ENCODE data around the gene LCNL1. TPM values are rescaled to one million over a fixed set of nuclear protein-coding genes. Genes with fewer than 3 reads are reported as not detected.
"Not testable (repeated sequence)": the region's sequence is repeated elsewhere in the genome, so short reads cannot be mapped to it uniquely, and the experiment has no call there.

The LCNL1 gene
- polyA plus RNA-seq, 1 donor: 0.09 TPM

GRCh38 chr9:137028263-137029057 is 45.7 kb downstream of the LCNL1 start:
- no peaks in the 10 kb centered on the region for H3K27me3 ChIP-seq (ENCODE audit: control insufficient read depth, insufficient read depth, low read length)
- no peaks in the 10 kb centered on the region for H3K9me3 ChIP-seq (ENCODE audit: control insufficient read depth, low read depth, low read length)
- H3K27ac ChIP-seq (ENCODE audit: low read length): no peak overlapping the region
- WGBS (ENCODE audit: insufficient coverage, low lambda C conversion rate): no CpG with 5 or more reads among the region's 98 CpGs
- peak; percentile 44 to 75 for DNase-seq
- no peaks in the 10 kb centered on the region for H3K36me3 ChIP-seq (ENCODE audit: control insufficient read depth, insufficient read depth, low read length)
- peak overlapping the region; percentile 53 for H3K4me3 ChIP-seq (ENCODE audit: low read length)
- peaks cover 34% of the 10 kb centered on the region for H3K4me1 ChIP-seq (ENCODE audit: control insufficient read depth, insufficient read depth, low read length)

- peaks cover 34% of the 10 kb centered on the region for H3K4me1 ChIP-seq (ENCODE audit: control insufficient read depth, insufficient read depth, low read length)
- no peak overlapping the region for H3K4me3 ChIP-seq (ENCODE audit: low read length)
- H3K9me3 ChIP-seq (ENCODE audit: control insufficient read depth, low read depth, low read length): no peaks in the 10 kb centered on the region
- peak in 1 of 2 donors; percentile 52 for DNase-seq
- H3K36me3 ChIP-seq (ENCODE audit: control insufficient read depth, insufficient read depth, low read length): no peaks in the 10 kb centered on the region
- WGBS (ENCODE audit: insufficient coverage, low lambda C conversion rate): no CpG with 5 or more reads among the region's 19 CpGs
- H3K27ac ChIP-seq (ENCODE audit: low read length): no peak overlapping the region
- no peaks in the 10 kb centered on the region for H3K27me3 ChIP-seq (ENCODE audit: control insufficient read depth, insufficient read depth, low read length)
Measured at GRCh38 chr9:137029058-137029936, 46.5 kb downstream of the LCNL1 start.

- no peaks in the 10 kb centered on the region for H3K9me3 ChIP-seq (ENCODE audit: control insufficient read depth, low read depth, low read length)
- no peak for DNase-seq
- H3K4me1 ChIP-seq (ENCODE audit: control insufficient read depth, insufficient read depth, low read length): peaks cover 38% of the 10 kb centered on the region
- H3K36me3 ChIP-seq (ENCODE audit: control insufficient read depth, insufficient read depth, low read length): no peaks in the 10 kb centered on the region
- no peak overlapping the region for H3K27ac ChIP-seq (ENCODE audit: low read length)
- H3K27me3 ChIP-seq (ENCODE audit: control insufficient read depth, insufficient read depth, low read length): no peaks in the 10 kb centered on the region
- H3K4me3 ChIP-seq (ENCODE audit: low read length): no peak overlapping the region
- no CpG with 5 or more reads among the region's 15 CpGs for WGBS (ENCODE audit: insufficient coverage, low lambda C conversion rate)
Measured at GRCh38 chr9:137030006-137030405, 47.2 kb downstream of the LCNL1 start.

- Histone ChIP-seq H3K4me3 (ENCODE audit: low read length) (no peak overlapping the region), H3K27ac (ENCODE audit: low read length) (no peak overlapping the region), H3K9me3 (ENCODE audit: control insufficient read depth, low read depth, low read length) (no peaks in the 10 kb centered on the region), H3K4me1 (ENCODE audit: control insufficient read depth, insufficient read depth, low read length) (peaks cover 44% of the 10 kb centered on the region), H3K27me3 (ENCODE audit: control insufficient read depth, insufficient read depth, low read length) (no peaks in the 10 kb centered on the region), H3K36me3 (ENCODE audit: control insufficient read depth, insufficient read depth, low read length) (no peaks in the 10 kb centered on the region)
- DNase-seq: no peak
- no CpG with 5 or more reads among the region's 65 CpGs for WGBS (ENCODE audit: insufficient coverage, low lambda C conversion rate)
Measured at GRCh38 chr9:137030538-137031527, 48.0 kb downstream of the LCNL1 start.

- Histone ChIP-seq H3K36me3 (ENCODE audit: control insufficient read depth, insufficient read depth, low read length) (no peaks in the 10 kb centered on the region), H3K27me3 (ENCODE audit: control insufficient read depth, insufficient read depth, low read length) (no peaks in the 10 kb centered on the region), H3K9me3 (ENCODE audit: control insufficient read depth, low read depth, low read length) (no peaks in the 10 kb centered on the region), H3K4me1 (ENCODE audit: control insufficient read depth, insufficient read depth, low read length) (peaks cover 41% of the 10 kb centered on the region), H3K27ac (ENCODE audit: low read length) (no peak within 1 kb of the TSS), H3K4me3 (ENCODE audit: low read length) (no peak within 1 kb of the TSS)
- DNase-seq: peak in 1 of 2 donors; percentile 77
- WGBS (ENCODE audit: insufficient coverage, low lambda C conversion rate): no CpG with 5 or more reads among the region's 16 CpGs
Measured at GRCh38 chr9:137031904-137032640, 49.3 kb downstream of the LCNL1 start, which contains the start of gene FUT7. Gene FUT7, minus strand, starts transcription at chr9:137032088. Its CDS starts 97 bp downstream, at chr9:137031991.

- H3K27me3 ChIP-seq (ENCODE audit: control insufficient read depth, insufficient read depth, low read length): no peaks in the 10 kb centered on the region
- H3K27ac ChIP-seq (ENCODE audit: low read length): no peak overlapping the region
Measured at GRCh38 chr9:137032858-137033257, 50.1 kb downstream of the LCNL1 start.

GRCh38 chr9:137033481-137033880 is 50.7 kb downstream of the LCNL1 start:
- H3K4me1 ChIP-seq (ENCODE audit: control insufficient read depth, insufficient read depth, low read length): peaks cover 34% of the 10 kb centered on the region

More at GRCh38 chr9:137032858-137033257, 50.1 kb downstream of the LCNL1 start:
- Histone ChIP-seq H3K36me3 (ENCODE audit: control insufficient read depth, insufficient read depth, low read length) (no peaks in the 10 kb centered on the region), H3K9me3 (ENCODE audit: control insufficient read depth, low read depth, low read length) (no peaks in the 10 kb centered on the region), H3K4me1 (ENCODE audit: control insufficient read depth, insufficient read depth, low read length) (peaks cover 36% of the 10 kb centered on the region), H3K4me3 (ENCODE audit: low read length) (no peak overlapping the region)
- no CpG with 5 or more reads among the region's 10 CpGs for WGBS (ENCODE audit: insufficient coverage, low lambda C conversion rate)
- no peak for DNase-seq

GRCh38 chr9:137034039-137034708 is 51.4 kb downstream of the LCNL1 start:
- no peak overlapping the region for H3K27ac ChIP-seq (ENCODE audit: low read length)
- H3K9me3 ChIP-seq (ENCODE audit: control insufficient read depth, low read depth, low read length): no peaks in the 10 kb centered on the region
- H3K4me3 ChIP-seq (ENCODE audit: low read length): no peak overlapping the region
- DNase-seq: no peak
- no CpG with 5 or more reads among the region's 15 CpGs for whole genome bisulfite sequencing (ENCODE audit: insufficient coverage, low lambda C conversion rate)
- peaks cover 27% of the 10 kb centered on the region for H3K4me1 ChIP-seq (ENCODE audit: control insufficient read depth, insufficient read depth, low read length)
- no peaks in the 10 kb centered on the region for H3K36me3 ChIP-seq (ENCODE audit: control insufficient read depth, insufficient read depth, low read length)
- no peaks in the 10 kb centered on the region for H3K27me3 ChIP-seq (ENCODE audit: control insufficient read depth, insufficient read depth, low read length)

More at GRCh38 chr9:137033481-137033880, 50.7 kb downstream of the LCNL1 start:
- H3K4me3 ChIP-seq (ENCODE audit: low read length); DNase-seq; H3K27me3 ChIP-seq (ENCODE audit: control insufficient read depth, insufficient read depth, low read length); H3K27ac ChIP-seq (ENCODE audit: low read length); H3K9me3 ChIP-seq (ENCODE audit: control insufficient read depth, low read depth, low read length); H3K36me3 ChIP-seq (ENCODE audit: control insufficient read depth, insufficient read depth, low read length): not testable (repeated sequence)
- no CpG with 5 or more reads among the region's 5 CpGs for WGBS (ENCODE audit: insufficient coverage, low lambda C conversion rate)
